A549 (cell line): ENCODE data around the gene TNS3. TPM values are rescaled to one million over a fixed set of nuclear protein-coding genes. Genes with fewer than 3 reads are reported as not detected.
A peak's percentile ranks its signal among the peaks of the same experiment; 100 is the strongest.

Experiments
- ATAC-seq, 2 experiments: fragments of 200-7000 bp in 1 of 2; fragments of >200 bp in 1 of 2; cut with Nextera tagmentation in 1 of 2; cut with Tn5 transposase in 1 of 2; 3 replicates each; pipeline versions ENCODE4 v1.8.0 to v1.9.1; 2018 to 2020; ENCODE audit warnings: mild to moderate bottlenecking in 1 of 2, moderate library complexity in 1 of 2
- CTCF ChIA-PET: fragments of 300-600 bp; sonication (Branson Sonifier 250); formaldehyde crosslinking; extraction: SDS; loops from one replicate; lab custom pipeline; 2021; ENCODE audit warnings: antibody characterized with exemption, inconsistent platforms; lab: Yijun Ruan, JAX
- POLR2A ChIA-PET: fragments of 350-600 bp; formaldehyde crosslinking; extraction: SDS; loops from one replicate; lab custom pipeline; 2021; ENCODE audit warnings: antibody characterized with exemption, inconsistent platforms; lab: Yijun Ruan, JAX
- DNase-seq, 2 experiments: peaks; one replicate each; pipeline versions ENCODE4 v3.0.0 to v3.0.0-alpha.2; 2011 to 2016; ENCODE audit warnings: low read depth in 1 of 2, low spot score in 1 of 2
- FAIRE-seq: peaks from 2 replicates; lab custom pipeline; 2011; peaks lifted over from hg19 to GRCh38; lab: Jason Lieb, UNC
- H3K27ac ChIP-seq, 2 experiments: fragments of >200 bp; sonication (Bioruptor Twin); formaldehyde crosslinking; 3 replicates each; pipeline ENCODE4 v1.5.1; 2016 to 2017
- H3K4me1 ChIP-seq: fragments of >200 bp; sonication (Bioruptor Twin); formaldehyde crosslinking; 3 replicates; pipeline ENCODE4 v1.6.1; 2016
- H3K4me2 ChIP-seq: fragments of >200 bp; sonication (Bioruptor Twin); formaldehyde crosslinking; 3 replicates; pipeline ENCODE4 v1.6.1; 2016
- H3K4me3 ChIP-seq: fragments of >200 bp; sonication (Bioruptor Twin); formaldehyde crosslinking; 3 replicates; pipeline ENCODE4 v1.5.1; 2016
- H3K9me3 ChIP-seq: fragments of >200 bp; sonication (Bioruptor Twin); formaldehyde crosslinking; 3 replicates; pipeline ENCODE4 v1.6.1; 2016
- ATOH8 ChIP-seq: fragments of 250-450 bp; sonication (Bioruptor Pico); IDR thresholded peaks from 2 replicates; pipeline ENCODE4 v1.5.0; 2020; ENCODE audit warnings: low read depth, mild to moderate bottlenecking, moderate library complexity
- CBX8 ChIP-seq: fragments of 200-600 bp; sonication (generic); IDR thresholded peaks from 2 replicates; pipeline ENCODE4 v1.6.1; 2016
- E2F6 ChIP-seq: IDR thresholded peaks from 2 replicates; pipeline ENCODE4 v1.6.1; 2012; ENCODE audit warnings: low read depth, borderline replicate concordance
- EHF ChIP-seq: fragments of 250-450 bp; sonication (Bioruptor Pico); IDR thresholded peaks from 2 replicates; pipeline ENCODE4 v1.5.0; 2020; ENCODE audit warnings: mild to moderate bottlenecking
- HMGXB4 ChIP-seq: fragments of 250-450 bp; sonication (Bioruptor Pico); IDR thresholded peaks from 2 replicates; pipeline ENCODE4 v1.5.0; 2021; ENCODE audit warnings: mild to moderate bottlenecking, moderate library complexity, borderline replicate concordance
- HOXB13 ChIP-seq: fragments of 250-450 bp; sonication (Bioruptor Pico); IDR thresholded peaks from 2 replicates; pipeline ENCODE4 v1.5.0; 2020; ENCODE audit warnings: low read depth, mild to moderate bottlenecking, moderate library complexity
- HOXB5 ChIP-seq: fragments of 250-450 bp; sonication (Bioruptor Pico); IDR thresholded peaks from 2 replicates; pipeline ENCODE4 v1.5.0; 2020; ENCODE audit warnings: mild to moderate bottlenecking, moderate library complexity
- JUN ChIP-seq, 2 experiments: fragments of >200 bp; sonication (Bioruptor Twin); formaldehyde crosslinking; IDR thresholded peaks; 2 replicates in 1 of 2; 3 replicates in 1 of 2; pipeline ENCODE4 v1.6.1; 2016 to 2017
- MAFK ChIP-seq: fragments of 450-650 bp; IDR thresholded peaks from 2 replicates; pipeline ENCODE4 v1.6.1; 2014; ENCODE audit not compliant: partially characterized antibody
- MAX ChIP-seq: IDR thresholded peaks from 2 replicates; pipeline ENCODE4 v1.6.1; 2012
- TFCP2L1 ChIP-seq: fragments of 250-450 bp; sonication (Bioruptor Pico); IDR thresholded peaks from 2 replicates; pipeline ENCODE4 v1.5.0; 2021; ENCODE audit warnings: mild to moderate bottlenecking
- USF2 ChIP-seq: fragments of 450-650 bp; IDR thresholded peaks from 2 replicates; pipeline ENCODE4 v1.6.1; 2014; ENCODE audit warnings: antibody characterized with exemption
- WGBS: methylation state at CpG from one replicate; pipeline ENCODE4 v1.1.6; 2017; ENCODE audit errors: missing lambda C conversion rate; 5-methylcytosine and 5-hydroxymethylcytosine counted together
- polyA plus RNA-seq, 4 experiments: library from polyadenylated mRNA; depleted of rRNA in 3 of 4; stranded (reverse); fragments of >200 nt; fragmentation: RNase III in 1 of 4; extraction: RNeasy Plus Mini Kit Qiagen cat#74134 plus additional on column Dnase treatment in 1 of 4; gene quantifications; 2 replicates in 3 of 4; 3 replicates in 1 of 4; pipeline ENCODE4 v1.2.3, GENCODE V29; 2011 to 2017

TNS3 gene
- polyA plus RNA-seq, 2 of the 4 experiments (the other 2 are of a cell fraction), result 107 to 134 TPM

- peaks cover 100% of the 10 kb centered on the region for H3K4me1 ChIP-seq
- H3K4me2 ChIP-seq, result peak overlapping the region; percentile 86
- DNase-seq, result peak in 1 of 2 experiments; percentile 56
- TF ChIP-seq MAX (peak; percentile 67), EHF (0 out of 2 replicates have a peak, but pooled peaks have one; percentile 13), ATOH8 (CRISPR knock-in tag) (peak; percentile 60; the same call in 1 of the 2 replicates), HOXB5 (peak; percentile 64; the same call in 1 of the 2 replicates), TFCP2L1 (CRISPR knock-in tag) (peak; percentile 14; the same call in 1 of the 2 replicates), MAFK (no peak), HMGXB4 (CRISPR knock-in tag) (no peak), USF2 (peak; percentile 93)
- TF ChIP-seq, all 56 proteins: peak for 6
- ChIA-PET CTCF (interaction anchor here (0.7 kb wide), 1 partner anchor 214 kb away, joined by 4 read pairs; no protein-coding TSS in a partner anchor), POLR2A (no interaction called here)
- FAIRE-seq (no peak), ATAC-seq (peak in 1 of 2 experiments; percentile 6; a peak in 3 of 6 replicates)
- no peaks in the 10 kb centered on the region for H3K9me3 ChIP-seq
- WGBS, result 30% methylated on average over 19 of the region's 19 CpGs
- H3K27ac ChIP-seq, result peak overlapping the region; percentile 99 to 100
- H3K4me3 ChIP-seq, result peak overlapping the region; percentile 20; the same call in 2 of the 3 replicates
Observed at GRCh38 chr7:47572939-47573757, 8.8 kb downstream of the TNS3 start.

GRCh38 chr7:47572094-47572445 is 9.8 kb downstream of the TNS3 start:
- peak in 1 of 2 experiments; percentile 11; a peak in 3 of 6 replicates for ATAC-seq
- peak overlapping the region; percentile 20; the same call in 2 of the 3 replicates for H3K4me3 ChIP-seq
- H3K27ac ChIP-seq, result peak overlapping the region; percentile 99 to 100

More at GRCh38 chr7:47572094-47572445, 9.8 kb downstream of the TNS3 start:
- FAIRE-seq (peak; percentile 61), DNase-seq (no peak)
- TF ChIP-seq CBX8, result no peak
- TF ChIP-seq E2F6, result peak; percentile 12; the same call in 1 of the 2 replicates
- TF ChIP-seq JUN (IDR thresholded peaks at IDR 0.05), result peak in 1 of 2 experiments; percentile 22; a peak in 1 of 5 replicates
- TF ChIP-seq HOXB13 (CRISPR knock-in tag), result 0 out of 2 replicates have a peak, but pooled peaks have one; percentile 3
- TF ChIP-seq MAX, result 0 out of 2 replicates have a peak, but pooled peaks have one; percentile 0
- no peaks in the 10 kb centered on the region for H3K9me3 ChIP-seq
- ChIA-PET CTCF (interaction anchor here (0.7 to 2.6 kb wide), 8 partner anchors 9 to 248 kb away, joined by 3 to 13 read pairs (median 4); partner anchors contain the start of gene TNS3), POLR2A (interaction anchor here (0.9 to 1.9 kb wide), 6 partner anchors 9 to 212 kb away, joined by 3 to 9 read pairs (median 4); no protein-coding TSS in a partner anchor)
- H3K4me1 ChIP-seq, result peaks cover 99% of the 10 kb centered on the region
- peak overlapping the region; percentile 86 for H3K4me2 ChIP-seq
- WGBS, result 9% methylated on average over 14 of the region's 14 CpGs
